AG04449 (cell line): ENCODE measurements around the gene TUBE1.

ENCODE experiments used
- CTCF ChIA-PET: fragments of 350-600 bp; formaldehyde crosslinking; extraction: SDS; loops from one replicate; lab custom pipeline; 2021; ENCODE audit warnings: antibody characterized with exemption; lab: Yijun Ruan, JAX
- POLR2A ChIA-PET: fragments of 400-600, 350-600 bp; formaldehyde crosslinking; extraction: SDS; loops from one replicate; lab custom pipeline; 2020; ENCODE audit warnings: antibody characterized with exemption, inconsistent platforms; lab: Yijun Ruan, JAX
- DNase-seq: peaks from one replicate; pipeline ENCODE4 v3.0.0-alpha.2; 2010; ENCODE audit warnings: low read depth, low spot score
- H3K4me3 ChIP-seq: 2 replicates; pipeline ENCODE4 v1.5.1; 2011; ENCODE audit warnings: low read depth, mild to moderate bottlenecking, control low read depth, low read length
- TF ChIP-seq, protein P1 (sequence below): IDR thresholded peaks from one replicate; pipeline ENCODE4 v1.5.1; 2011; ENCODE audit warnings: mild to moderate bottlenecking, moderate library complexity, low read length, control low read depth, inconsistent platforms; ENCODE audit not compliant: insufficient read depth; ENCODE audit errors: missing control alignments

Gene TUBE1

DNA sequence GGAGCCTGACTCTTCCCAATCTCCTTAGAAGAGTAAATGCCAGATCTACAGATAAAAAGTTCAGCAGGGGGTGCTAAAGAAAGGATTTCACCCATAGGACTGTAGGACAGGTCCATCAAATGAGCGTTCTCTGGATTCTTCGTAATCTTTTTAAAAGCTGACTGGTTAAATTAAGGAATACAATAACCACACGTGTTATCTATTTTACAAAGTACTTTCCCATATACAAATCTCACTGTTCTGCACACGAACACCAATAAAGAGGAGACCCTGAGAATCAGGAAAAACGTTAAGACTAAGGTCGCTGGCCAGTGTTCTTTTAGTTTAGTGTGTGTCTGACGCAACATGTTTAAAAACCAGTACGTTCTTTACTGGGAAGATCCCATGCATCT, 542 bp downstream of the TUBE1 start:
- no peak for DNase-seq
- CTCF ChIA-PET, result interaction anchor here (0.8 to 4.5 kb wide), 24 partner anchors 8 to 828 kb away, joined by 3 to 126 read pairs (median 6); a partner anchor contains a TSS
- peak overlapping the region; percentile 85 for H3K4me3 ChIP-seq
- POLR2A ChIA-PET, result interaction anchor here (0.9 kb wide), 1 partner anchor 12 kb away, joined by 3 read pairs; no protein-coding TSS in a partner anchor
- TF ChIP-seq, protein P1, sequence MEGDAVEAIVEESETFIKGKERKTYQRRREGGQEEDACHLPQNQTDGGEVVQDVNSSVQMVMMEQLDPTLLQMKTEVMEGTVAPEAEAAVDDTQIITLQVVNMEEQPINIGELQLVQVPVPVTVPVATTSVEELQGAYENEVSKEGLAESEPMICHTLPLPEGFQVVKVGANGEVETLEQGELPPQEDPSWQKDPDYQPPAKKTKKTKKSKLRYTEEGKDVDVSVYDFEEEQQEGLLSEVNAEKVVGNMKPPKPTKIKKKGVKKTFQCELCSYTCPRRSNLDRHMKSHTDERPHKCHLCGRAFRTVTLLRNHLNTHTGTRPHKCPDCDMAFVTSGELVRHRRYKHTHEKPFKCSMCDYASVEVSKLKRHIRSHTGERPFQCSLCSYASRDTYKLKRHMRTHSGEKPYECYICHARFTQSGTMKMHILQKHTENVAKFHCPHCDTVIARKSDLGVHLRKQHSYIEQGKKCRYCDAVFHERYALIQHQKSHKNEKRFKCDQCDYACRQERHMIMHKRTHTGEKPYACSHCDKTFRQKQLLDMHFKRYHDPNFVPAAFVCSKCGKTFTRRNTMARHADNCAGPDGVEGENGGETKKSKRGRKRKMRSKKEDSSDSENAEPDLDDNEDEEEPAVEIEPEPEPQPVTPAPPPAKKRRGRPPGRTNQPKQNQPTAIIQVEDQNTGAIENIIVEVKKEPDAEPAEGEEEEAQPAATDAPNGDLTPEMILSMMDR, result peak; percentile 22

DNA sequence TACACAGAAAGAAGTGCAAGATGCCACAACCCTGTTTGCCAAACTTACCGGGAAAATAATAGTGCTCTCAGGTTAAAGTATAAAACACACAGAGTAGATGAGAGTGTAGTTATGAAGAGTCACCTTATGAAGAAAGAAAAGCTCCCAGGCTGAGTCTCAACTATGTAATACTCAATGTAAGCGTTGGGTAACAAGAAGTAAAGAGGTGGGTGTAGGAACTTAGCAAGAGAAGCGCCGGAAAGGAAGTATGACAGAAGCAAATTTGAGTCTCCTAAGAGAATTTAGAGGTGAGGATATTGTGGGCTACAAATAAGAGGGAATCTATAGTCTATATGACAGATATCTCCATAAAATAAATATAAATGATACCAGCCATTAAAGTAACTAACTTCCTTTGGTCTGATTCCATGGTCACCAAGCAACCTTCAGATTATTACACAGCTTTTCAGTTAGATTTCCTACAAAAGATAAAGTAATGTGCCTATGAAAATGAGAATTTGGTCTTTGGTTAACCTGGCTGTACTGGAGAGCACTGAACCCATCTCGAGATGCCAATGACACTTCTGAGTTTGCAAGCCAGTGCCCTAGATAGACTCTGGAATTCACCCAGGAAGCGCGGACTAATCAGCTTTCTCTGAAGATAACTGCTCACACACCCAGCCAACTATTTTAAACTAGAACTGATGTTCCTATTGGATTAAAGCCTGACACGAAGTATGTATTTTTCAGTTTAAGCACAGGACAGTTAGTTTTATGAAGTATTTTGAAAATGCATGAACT, 1.8 kb downstream of the TUBE1 start:
- TF ChIP-seq, protein P1, result no peak
- H3K4me3 ChIP-seq, result no peak overlapping the region
- POLR2A ChIA-PET, result no interaction called here
- DNase-seq, result no peak
- CTCF ChIA-PET, result interaction anchor here (0.8 to 4.5 kb wide), 17 partner anchors 10 to 827 kb away, joined by 3 to 126 read pairs (median 6); a partner anchor contains a TSS

DNA sequence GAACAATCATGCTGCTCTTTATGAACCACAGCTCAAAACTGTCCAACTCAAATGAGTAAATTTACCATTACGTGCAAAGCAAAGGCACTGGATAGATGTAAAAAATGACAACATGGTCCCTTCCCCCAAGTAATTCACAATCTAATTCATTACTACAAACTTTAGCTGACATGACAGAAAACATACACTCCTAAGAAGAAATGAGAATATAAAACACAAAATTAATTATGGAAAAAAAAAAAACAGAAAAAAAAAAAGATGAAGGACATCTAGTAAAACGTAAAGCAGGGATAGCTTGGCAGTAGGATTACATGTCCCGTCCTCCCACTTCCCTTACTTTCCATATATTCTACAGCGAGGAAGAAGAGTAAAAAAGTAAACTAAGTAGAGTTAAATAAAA, 5.7 kb downstream of the TUBE1 start:
- POLR2A ChIA-PET, result no interaction called here

DNA sequence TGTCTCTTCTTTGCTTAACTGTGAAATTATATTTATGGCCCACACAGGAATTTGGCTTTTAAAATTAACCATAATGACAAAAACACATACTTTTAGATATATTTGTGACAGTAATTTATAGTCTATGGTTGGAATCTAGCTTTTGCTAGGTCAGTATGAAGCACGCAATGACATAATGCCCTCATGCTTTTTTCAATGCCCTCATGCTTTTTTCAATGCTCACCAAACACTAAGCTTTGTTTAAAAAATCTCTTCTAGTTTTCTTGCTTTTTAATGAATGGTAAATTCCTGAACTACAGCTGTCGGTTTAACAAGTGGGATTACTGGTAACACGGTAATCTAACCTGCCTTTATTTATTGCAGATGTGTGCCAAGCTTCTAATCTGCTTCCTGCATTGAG, 20.7 kb downstream of the TUBE1 start:
- ChIA-PET POLR2A (no interaction called here), CTCF (interaction anchor here (1.9 to 3.6 kb wide), 2 partner anchors 9 to 21 kb away, joined by 6 to 9 read pairs; partner anchors contain the start of genes FAM229B and TUBE1)
- DNase-seq, result no peak

More for the DNA sequence above, 5.7 kb downstream of the TUBE1 start:
- TF ChIP-seq, protein P1, result no peak
- DNase-seq, result no peak
- no peak overlapping the region for H3K4me3 ChIP-seq
- CTCF ChIA-PET, result interaction anchor here (3.2 kb wide), 1 partner anchor 81 kb away, joined by 15 read pairs; no protein-coding TSS in a partner anchor

DNA sequence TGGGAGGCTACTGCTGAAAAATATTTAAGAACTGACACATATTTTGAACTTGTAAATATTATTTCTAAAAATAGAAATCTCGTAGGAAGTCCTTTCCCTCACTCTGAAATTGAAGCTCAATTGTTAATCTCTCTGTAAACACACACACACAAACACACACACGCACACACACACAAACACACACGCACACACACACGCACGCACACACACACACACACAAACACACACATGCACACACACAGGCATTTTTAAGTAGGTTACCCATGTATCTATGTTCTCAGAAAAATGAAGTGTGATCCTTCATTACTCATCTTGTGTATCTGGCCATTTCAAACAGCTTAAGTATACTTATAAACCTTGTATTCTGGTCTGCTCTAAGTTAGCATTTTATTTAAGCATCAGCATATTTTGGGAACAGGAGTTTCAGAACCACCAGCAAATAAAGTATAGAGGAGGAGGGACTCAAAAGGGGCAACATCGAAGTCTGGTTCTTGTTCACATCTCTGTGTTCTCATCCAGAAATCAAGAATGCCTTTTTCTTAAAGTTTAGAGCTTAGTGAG, 21.8 kb downstream of the TUBE1 start:
- POLR2A ChIA-PET, result no interaction called here

More for the DNA sequence above, 20.7 kb downstream of the TUBE1 start:
- no peak overlapping the region for H3K4me3 ChIP-seq
- TF ChIP-seq, protein P1, result no peak

More for the DNA sequence above, 21.8 kb downstream of the TUBE1 start:
- DNase-seq, result no peak
- H3K4me3 ChIP-seq, result no peak overlapping the region
- CTCF ChIA-PET, result interaction anchor here (0.6 to 3.6 kb wide), 4 partner anchors 11 to 1299 kb away, joined by 3 to 9 read pairs (median 4); partner anchors contain the start of genes FAM229B and TUBE1
- TF ChIP-seq, protein P1, result no peak
